HEK293T (cell line): ENCODE data around the gene LAMA5.

Source experiments
- ARNT ChIP-seq: fragments of 450-650 bp; IDR thresholded peaks from 2 replicates; pipeline ENCODE4 v1.6.1; 2017; ENCODE audit warnings: mild to moderate bottlenecking
- BHLHE40 ChIP-seq: fragments of 450-650 bp; IDR thresholded peaks from 2 replicates; pipeline ENCODE4 v1.6.1; 2016; ENCODE audit warnings: mild to moderate bottlenecking, moderate library complexity, borderline replicate concordance
- FOXA1 ChIP-seq: fragments of 450-650 bp; IDR thresholded peaks from 2 replicates; pipeline ENCODE4 v1.6.1; 2016; ENCODE audit warnings: mild to moderate bottlenecking
- FOXK2 ChIP-seq: fragments of 450-650 bp; IDR thresholded peaks from 2 replicates; pipeline ENCODE4 v1.6.1; 2016; ENCODE audit warnings: mild to moderate bottlenecking
- LEF1 ChIP-seq: fragments of 450-650 bp; IDR thresholded peaks from 2 replicates; pipeline ENCODE4 v1.6.1; 2017; ENCODE audit warnings: mild to moderate bottlenecking, borderline replicate concordance
- NFRKB ChIP-seq: fragments of 450-650 bp; IDR thresholded peaks from 2 replicates; pipeline ENCODE4 v1.6.1; 2016; ENCODE audit warnings: mild to moderate bottlenecking, moderate library complexity
- SUZ12 ChIP-seq: fragments of 450-650 bp; IDR thresholded peaks from 2 replicates; pipeline ENCODE4 v1.6.1; 2016; ENCODE audit warnings: mild to moderate bottlenecking
- ZNF384 ChIP-seq: fragments of 450-650 bp; IDR thresholded peaks from 2 replicates; pipeline ENCODE4 v1.6.1; 2016
- TF ChIP-seq, protein P1 (sequence below): fragments of 450-650 bp; IDR thresholded peaks from 2 replicates; pipeline ENCODE4 v1.6.1; 2016

DNA sequence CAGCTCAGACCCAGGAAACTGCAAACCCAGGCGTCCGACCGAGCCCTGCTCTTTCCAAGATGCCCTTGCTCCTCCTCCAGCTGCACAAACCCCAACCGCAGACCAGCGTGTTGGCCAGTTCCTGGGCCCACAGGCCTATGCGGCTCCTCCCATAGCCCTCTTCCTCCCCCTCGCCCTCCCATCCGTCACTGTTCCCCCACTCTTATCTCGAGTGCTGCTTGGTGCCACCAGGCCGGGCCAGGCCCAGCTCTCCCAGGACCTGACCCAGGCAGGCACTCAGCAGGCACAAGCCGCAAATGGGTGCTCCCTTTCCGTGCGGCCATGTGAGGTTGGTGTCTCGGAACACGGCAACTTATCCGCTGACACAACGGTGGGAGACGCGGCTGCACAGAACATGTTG, 35.8 kb downstream of the LAMA5 start:
- TF ChIP-seq BHLHE40, result no peak
- no peak for TF ChIP-seq ARNT
- no peak for TF ChIP-seq FOXK2
- TF ChIP-seq, protein P1, sequence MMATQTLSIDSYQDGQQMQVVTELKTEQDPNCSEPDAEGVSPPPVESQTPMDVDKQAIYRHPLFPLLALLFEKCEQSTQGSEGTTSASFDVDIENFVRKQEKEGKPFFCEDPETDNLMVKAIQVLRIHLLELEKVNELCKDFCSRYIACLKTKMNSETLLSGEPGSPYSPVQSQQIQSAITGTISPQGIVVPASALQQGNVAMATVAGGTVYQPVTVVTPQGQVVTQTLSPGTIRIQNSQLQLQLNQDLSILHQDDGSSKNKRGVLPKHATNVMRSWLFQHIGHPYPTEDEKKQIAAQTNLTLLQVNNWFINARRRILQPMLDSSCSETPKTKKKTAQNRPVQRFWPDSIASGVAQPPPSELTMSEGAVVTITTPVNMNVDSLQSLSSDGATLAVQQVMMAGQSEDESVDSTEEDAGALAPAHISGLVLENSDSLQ, result no peak
- TF ChIP-seq ZNF384, result no peak
- no peak for TF ChIP-seq FOXA1
- no peak for TF ChIP-seq LEF1
- no peak for TF ChIP-seq SUZ12
- TF ChIP-seq NFRKB, result no peak
